HepG2 (cell line): ENCODE measurements around the gene LILRB5. TPM values are rescaled to one million over a fixed set of nuclear protein-coding genes. Genes with fewer than 3 reads are reported as not detected.

Source experiments
- ADNP ChIP-seq: sonication (generic); formaldehyde crosslinking; IDR thresholded peaks from 2 replicates; pipeline ENCODE4 v1.4.0; 2020; ENCODE audit warnings: missing genetic modification reagents
- ARID3A ChIP-seq: IDR thresholded peaks from 2 replicates; pipeline ENCODE4 v1.6.1; 2012; ENCODE audit warnings: low read depth, low read length, improper control_type of control experiment
- DBP ChIP-seq: sonication (generic); formaldehyde crosslinking; IDR thresholded peaks from 2 replicates; pipeline ENCODE4 v1.4.0; 2020; ENCODE audit warnings: missing genetic modification reagents; ENCODE audit errors: not compliant biosample characterization
- IKZF1 ChIP-seq: fragments of 450-650 bp; IDR thresholded peaks from 2 replicates; pipeline ENCODE4 v1.7.1; 2016
- KMT2B ChIP-seq: IDR thresholded peaks from 2 replicates; pipeline ENCODE4 v1.6.1; 2016; ENCODE audit warnings: missing genetic modification reagents, missing compliant biosample characterization
- MXD4 ChIP-seq: IDR thresholded peaks from 2 replicates; pipeline ENCODE4 v1.6.1; 2016; ENCODE audit warnings: mild to moderate bottlenecking, missing biosample characterization, missing genetic modification reagents
- PHF20 ChIP-seq: sonication (generic); formaldehyde crosslinking; IDR thresholded peaks from 2 replicates; pipeline ENCODE4 v1.5.0; 2020; ENCODE audit warnings: mild to moderate bottlenecking, missing genetic modification reagents
- RXRA ChIP-seq: sonication (generic); formaldehyde crosslinking; IDR thresholded peaks from 2 replicates; pipeline ENCODE4 v1.5.1; 2020; ENCODE audit warnings: missing genetic modification reagents
- SIX1 ChIP-seq: sonication (generic); formaldehyde crosslinking; IDR thresholded peaks from 2 replicates; pipeline ENCODE4 v1.4.0; 2020; ENCODE audit warnings: missing genetic modification reagents, borderline replicate concordance
- SOX13 ChIP-seq, 3 experiments: fragments of 450-650 bp in 1 of 3; sonication (generic) in 1 of 3; formaldehyde crosslinking in 1 of 3; IDR thresholded peaks in 2 of 3; conservative IDR thresholded peaks in 1 of 3; 2 replicates each; pipeline versions ENCODE4 v1.5.0 to v1.6.1; 2016 to 2020; ENCODE audit warnings: antibody characterized with exemption in 1 of 3, mild to moderate bottlenecking in 1 of 3, missing compliant biosample characterization in 1 of 3, missing genetic modification reagents in 1 of 3, moderate library complexity in 1 of 3
- ZNF207 ChIP-seq: fragments of 450-650 bp; IDR thresholded peaks from 2 replicates; pipeline ENCODE4 v1.6.1; 2016; ENCODE audit warnings: antibody characterized with exemption, borderline replicate concordance
- ZNF766 ChIP-seq: sonication (generic); formaldehyde crosslinking; IDR thresholded peaks from 2 replicates; pipeline ENCODE4 v1.5.0; 2020; ENCODE audit warnings: missing genetic modification reagents, borderline replicate concordance
- polyA plus RNA-seq, 8 experiments: library from polyadenylated mRNA; depleted of rRNA in 3 of 8; stranded (reverse) in 7 of 8; unstranded in 1 of 8; fragments of >200 nt; fragmentation: Illumina TruSeq in 4 of 8; extraction: Trizol in 4 of 8; gene quantifications; 2 replicates each; pipeline versions ENCODE4 v1.2.1 to v1.2.3, GENCODE V29; 2011 to 2016; ENCODE audit warnings: low read depth in 4 of 8, missing spikeins in 1 of 8, mixed read lengths in 1 of 8; ENCODE audit not compliant: insufficient read depth in 1 of 8
- total RNA-seq, 5 experiments: library from RNA; depleted of rRNA; stranded (reverse); fragments of >200 nt; fragmentation: Illumina TruSeq; extraction: Trizol; gene quantifications; 2 replicates each; pipeline ENCODE4 v1.2.3, GENCODE V29; 2016; ENCODE audit warnings: low read depth in 1 of 5
- TF ChIP-seq, protein P1 (sequence below): sonication (generic); formaldehyde crosslinking; IDR thresholded peaks from 2 replicates; pipeline ENCODE4 v1.5.0; 2020; ENCODE audit warnings: mild to moderate bottlenecking, missing genetic modification reagents, borderline replicate concordance
- TF ChIP-seq, protein P2 (sequence below): sonication (generic); formaldehyde crosslinking; IDR thresholded peaks from 2 replicates; pipeline ENCODE4 v1.8.1; 2022; ENCODE audit warnings: mild to moderate bottlenecking, missing genetic modification reagents
- TF ChIP-seq, protein P3 (sequence below): IDR thresholded peaks from 2 replicates; pipeline ENCODE4 v1.6.1; 2016; ENCODE audit warnings: missing compliant biosample characterization, missing genetic modification reagents, borderline replicate concordance

Gene LILRB5
- total and polyA plus RNA-seq, 2 of the 13 experiments (the other 11 are each of a cell fraction or from before 2014, with no cell fraction given), result not detected

DNA sequence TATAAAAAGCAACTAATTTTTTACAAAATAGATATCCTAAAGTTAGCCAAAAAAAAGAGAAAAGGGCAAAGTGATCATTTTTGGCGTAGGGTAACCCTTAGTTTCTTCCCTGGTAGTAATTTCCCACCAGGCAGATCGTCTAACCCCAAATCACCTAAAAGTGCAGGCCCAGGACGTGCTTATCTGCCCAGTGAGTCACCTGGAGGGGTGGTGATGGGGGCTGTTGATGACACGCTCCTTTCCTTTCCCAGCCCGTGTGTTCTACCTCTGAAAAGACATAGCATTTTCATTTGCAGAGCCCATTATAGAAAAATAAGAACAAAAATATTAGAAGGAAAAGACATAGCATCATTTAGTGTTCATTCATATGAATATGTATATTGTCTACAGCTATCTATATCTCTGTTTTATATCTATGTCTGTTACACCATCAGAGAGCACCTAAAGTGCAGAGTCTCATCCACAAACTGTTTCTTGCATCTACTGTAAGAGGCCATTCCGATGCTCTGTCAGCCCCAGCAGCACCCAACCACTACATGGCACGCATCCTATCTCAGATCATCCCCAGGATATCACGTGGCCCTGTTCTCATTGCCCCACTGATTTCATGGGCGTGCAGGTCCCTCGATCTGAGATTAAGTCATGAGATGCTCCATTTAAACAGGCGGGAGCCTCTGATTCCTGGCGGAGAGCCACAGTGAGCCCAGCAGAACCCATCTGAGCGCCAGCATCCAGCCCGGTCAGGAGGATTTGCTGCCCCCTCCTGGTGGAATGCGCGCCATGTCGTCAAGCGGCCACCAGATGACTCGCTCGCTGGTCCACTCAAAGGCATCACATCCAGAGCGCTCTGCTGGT, 25.8 kb downstream of the LILRB5 start (continued):
- TF ChIP-seq, protein P1, sequence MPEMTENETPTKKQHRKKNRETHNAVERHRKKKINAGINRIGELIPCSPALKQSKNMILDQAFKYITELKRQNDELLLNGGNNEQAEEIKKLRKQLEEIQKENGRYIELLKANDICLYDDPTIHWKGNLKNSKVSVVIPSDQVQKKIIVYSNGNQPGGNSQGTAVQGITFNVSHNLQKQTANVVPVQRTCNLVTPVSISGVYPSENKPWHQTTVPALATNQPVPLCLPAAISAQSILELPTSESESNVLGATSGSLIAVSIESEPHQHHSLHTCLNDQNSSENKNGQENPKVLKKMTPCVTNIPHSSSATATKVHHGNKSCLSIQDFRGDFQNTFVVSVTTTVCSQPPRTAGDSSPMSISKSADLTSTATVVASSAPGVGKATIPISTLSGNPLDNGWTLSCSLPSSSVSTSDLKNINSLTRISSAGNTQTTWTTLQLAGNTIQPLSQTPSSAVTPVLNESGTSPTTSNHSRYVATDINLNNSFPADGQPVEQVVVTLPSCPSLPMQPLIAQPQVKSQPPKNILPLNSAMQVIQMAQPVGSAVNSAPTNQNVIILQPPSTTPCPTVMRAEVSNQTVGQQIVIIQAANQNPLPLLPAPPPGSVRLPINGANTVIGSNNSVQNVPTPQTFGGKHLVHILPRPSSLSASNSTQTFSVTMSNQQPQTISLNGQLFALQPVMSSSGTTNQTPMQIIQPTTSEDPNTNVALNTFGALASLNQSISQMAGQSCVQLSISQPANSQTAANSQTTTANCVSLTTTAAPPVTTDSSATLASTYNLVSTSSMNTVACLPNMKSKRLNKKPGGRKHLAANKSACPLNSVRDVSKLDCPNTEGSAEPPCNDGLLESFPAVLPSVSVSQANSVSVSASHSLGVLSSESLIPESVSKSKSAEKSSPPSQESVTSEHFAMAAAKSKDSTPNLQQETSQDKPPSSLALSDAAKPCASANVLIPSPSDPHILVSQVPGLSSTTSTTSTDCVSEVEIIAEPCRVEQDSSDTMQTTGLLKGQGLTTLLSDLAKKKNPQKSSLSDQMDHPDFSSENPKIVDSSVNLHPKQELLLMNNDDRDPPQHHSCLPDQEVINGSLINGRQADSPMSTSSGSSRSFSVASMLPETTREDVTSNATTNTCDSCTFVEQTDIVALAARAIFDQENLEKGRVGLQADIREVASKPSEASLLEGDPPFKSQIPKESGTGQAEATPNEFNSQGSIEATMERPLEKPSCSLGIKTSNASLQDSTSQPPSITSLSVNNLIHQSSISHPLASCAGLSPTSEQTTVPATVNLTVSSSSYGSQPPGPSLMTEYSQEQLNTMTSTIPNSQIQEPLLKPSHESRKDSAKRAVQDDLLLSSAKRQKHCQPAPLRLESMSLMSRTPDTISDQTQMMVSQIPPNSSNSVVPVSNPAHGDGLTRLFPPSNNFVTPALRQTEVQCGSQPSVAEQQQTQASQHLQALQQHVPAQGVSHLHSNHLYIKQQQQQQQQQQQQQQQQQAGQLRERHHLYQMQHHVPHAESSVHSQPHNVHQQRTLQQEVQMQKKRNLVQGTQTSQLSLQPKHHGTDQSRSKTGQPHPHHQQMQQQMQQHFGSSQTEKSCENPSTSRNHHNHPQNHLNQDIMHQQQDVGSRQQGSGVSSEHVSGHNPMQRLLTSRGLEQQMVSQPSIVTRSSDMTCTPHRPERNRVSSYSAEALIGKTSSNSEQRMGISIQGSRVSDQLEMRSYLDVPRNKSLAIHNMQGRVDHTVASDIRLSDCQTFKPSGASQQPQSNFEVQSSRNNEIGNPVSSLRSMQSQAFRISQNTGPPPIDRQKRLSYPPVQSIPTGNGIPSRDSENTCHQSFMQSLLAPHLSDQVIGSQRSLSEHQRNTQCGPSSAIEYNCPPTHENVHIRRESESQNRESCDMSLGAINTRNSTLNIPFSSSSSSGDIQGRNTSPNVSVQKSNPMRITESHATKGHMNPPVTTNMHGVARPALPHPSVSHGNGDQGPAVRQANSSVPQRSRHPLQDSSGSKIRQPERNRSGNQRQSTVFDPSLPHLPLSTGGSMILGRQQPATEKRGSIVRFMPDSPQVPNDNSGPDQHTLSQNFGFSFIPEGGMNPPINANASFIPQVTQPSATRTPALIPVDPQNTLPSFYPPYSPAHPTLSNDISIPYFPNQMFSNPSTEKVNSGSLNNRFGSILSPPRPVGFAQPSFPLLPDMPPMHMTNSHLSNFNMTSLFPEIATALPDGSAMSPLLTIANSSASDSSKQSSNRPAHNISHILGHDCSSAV, result no peak
- 0 out of 2 replicates have a peak, but pooled peaks have one; percentile 27 for TF ChIP-seq RXRA (CRISPR knock-in tag)
- TF ChIP-seq ZNF207, result no peak
- TF ChIP-seq, protein P2, sequence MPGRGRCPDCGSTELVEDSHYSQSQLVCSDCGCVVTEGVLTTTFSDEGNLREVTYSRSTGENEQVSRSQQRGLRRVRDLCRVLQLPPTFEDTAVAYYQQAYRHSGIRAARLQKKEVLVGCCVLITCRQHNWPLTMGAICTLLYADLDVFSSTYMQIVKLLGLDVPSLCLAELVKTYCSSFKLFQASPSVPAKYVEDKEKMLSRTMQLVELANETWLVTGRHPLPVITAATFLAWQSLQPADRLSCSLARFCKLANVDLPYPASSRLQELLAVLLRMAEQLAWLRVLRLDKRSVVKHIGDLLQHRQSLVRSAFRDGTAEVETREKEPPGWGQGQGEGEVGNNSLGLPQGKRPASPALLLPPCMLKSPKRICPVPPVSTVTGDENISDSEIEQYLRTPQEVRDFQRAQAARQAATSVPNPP, result no peak
- no peak for TF ChIP-seq SOX13 (IDR thresholded peaks at IDR 0.05)
- TF ChIP-seq SOX13 (CRISPR knock-in tag; conservative IDR thresholded peaks at IDR 0.05 in 1 of 2, IDR thresholded peaks at IDR 0.05 in 1 of 2), result no peak
- TF ChIP-seq PHF20 (CRISPR knock-in tag), result no peak
- TF ChIP-seq KMT2B (CRISPR knock-in tag), result no peak
- TF ChIP-seq MXD4 (CRISPR knock-in tag), result no peak
- no peak for TF ChIP-seq ZNF766 (CRISPR knock-in tag)
- no peak for TF ChIP-seq IKZF1
- TF ChIP-seq ARID3A, result 0 out of 2 replicates have a peak, but pooled peaks have one; percentile 15
- no peak for TF ChIP-seq DBP (CRISPR knock-in tag)
- no peak for TF ChIP-seq SIX1 (CRISPR knock-in tag)
- TF ChIP-seq, protein P3, sequence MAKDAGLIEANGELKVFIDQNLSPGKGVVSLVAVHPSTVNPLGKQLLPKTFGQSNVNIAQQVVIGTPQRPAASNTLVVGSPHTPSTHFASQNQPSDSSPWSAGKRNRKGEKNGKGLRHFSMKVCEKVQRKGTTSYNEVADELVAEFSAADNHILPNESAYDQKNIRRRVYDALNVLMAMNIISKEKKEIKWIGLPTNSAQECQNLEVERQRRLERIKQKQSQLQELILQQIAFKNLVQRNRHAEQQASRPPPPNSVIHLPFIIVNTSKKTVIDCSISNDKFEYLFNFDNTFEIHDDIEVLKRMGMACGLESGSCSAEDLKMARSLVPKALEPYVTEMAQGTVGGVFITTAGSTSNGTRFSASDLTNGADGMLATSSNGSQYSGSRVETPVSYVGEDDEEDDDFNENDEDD (CRISPR knock-in tag), result peak; percentile 17; the same call in 1 of the 2 replicates
- no peak for TF ChIP-seq ADNP (CRISPR knock-in tag)
